Ectodermal cell (in vitro differentiated cells): Measurements from ENCODE around the gene SP100.
"Not testable (repeated sequence)": the region's sequence is repeated elsewhere in the genome, so short reads cannot be mapped to it uniquely, and the experiment has no call there.

Experiments
- H3K27ac ChIP-seq: 2 replicates; pipeline ENCODE4 v1.7.0; 2013; ENCODE audit warnings: mild to moderate bottlenecking, low read depth, low read length; ENCODE audit not compliant: insufficient read depth, poor library complexity, severe bottlenecking
- H3K27me3 ChIP-seq: 2 replicates; pipeline ENCODE4 v1.7.0; 2013; ENCODE audit warnings: mild to moderate bottlenecking, low read length; ENCODE audit not compliant: insufficient read depth, control insufficient read depth, poor library complexity, severe bottlenecking
- H3K36me3 ChIP-seq: one replicate; pipeline ENCODE4 v1.7.0; 2013; ENCODE audit warnings: low read length; ENCODE audit not compliant: control insufficient read depth, insufficient read depth
- H3K4me1 ChIP-seq: one replicate; pipeline ENCODE4 v1.7.0; 2013; ENCODE audit warnings: low read length; ENCODE audit not compliant: control insufficient read depth, insufficient read depth
- H3K4me3 ChIP-seq: 2 replicates; pipeline ENCODE4 v1.7.0; 2013; ENCODE audit warnings: low read depth, low read length, control low read depth; ENCODE audit not compliant: insufficient read depth
- H3K9me3 ChIP-seq: 2 replicates; pipeline ENCODE4 v1.7.0; 2013; ENCODE audit warnings: mild to moderate bottlenecking, low read length, moderate library complexity; ENCODE audit not compliant: control insufficient read depth
- WGBS, 2 experiments: methylation state at CpG; one replicate each; pipeline ENCODE4 v1.1.7; 2013; ENCODE audit warnings: missing lambda C conversion rate in 2 of 2; 5-methylcytosine and 5-hydroxymethylcytosine counted together

Gene SP100

GRCh38 chr2:230418341-230419016 lies 2.5 kb downstream of the SP100 start:
- H3K4me1 ChIP-seq, result no peaks in the 10 kb centered on the region
- no peaks in the 10 kb centered on the region for H3K9me3 ChIP-seq
- no peak overlapping the region for H3K27ac ChIP-seq
- H3K4me3 ChIP-seq, result no peak overlapping the region
- no peaks in the 10 kb centered on the region for H3K27me3 ChIP-seq
- no peaks in the 10 kb centered on the region for H3K36me3 ChIP-seq
- WGBS, 2 experiments, result 83 to 93% methylated on average over 7 to 8 of the region's 9 CpGs

GRCh38 chr2:230419181-230419580 lies 3.2 kb downstream of the SP100 start:
- Histone ChIP-seq H3K36me3 (no peaks in the 10 kb centered on the region), H3K27ac (no peak overlapping the region), H3K4me3 (no peak overlapping the region), H3K4me1 (no peaks in the 10 kb centered on the region), H3K27me3 (no peaks in the 10 kb centered on the region), H3K9me3 (no peaks in the 10 kb centered on the region)
- WGBS, 2 experiments, result 93 to 97% methylated on average over 4 of the region's 4 CpGs

- no peaks in the 10 kb centered on the region for H3K4me1 ChIP-seq
- no peak overlapping the region for H3K27ac ChIP-seq
- H3K27me3 ChIP-seq, result no peaks in the 10 kb centered on the region
- no peak overlapping the region for H3K4me3 ChIP-seq
- WGBS, 2 experiments, result 93 to 96% methylated on average over 3 to 4 of the region's 4 CpGs
- H3K9me3 ChIP-seq, result no peaks in the 10 kb centered on the region
- no peaks in the 10 kb centered on the region for H3K36me3 ChIP-seq
These were observed 6.1 kb downstream of the SP100 start for GRCh38 chr2:230422149-230422548.

- no peak overlapping the region for H3K27ac ChIP-seq
- WGBS, 2 experiments, result 92% methylated on average over 3 of the region's 3 CpGs
- H3K27me3 ChIP-seq, result no peaks in the 10 kb centered on the region
- no peaks in the 10 kb centered on the region for H3K36me3 ChIP-seq
- no peaks in the 10 kb centered on the region for H3K4me1 ChIP-seq
- H3K4me3 ChIP-seq, result no peak overlapping the region
- H3K9me3 ChIP-seq, result no peaks in the 10 kb centered on the region
These were observed 8.0 kb downstream of the SP100 start for GRCh38 chr2:230423851-230424458.

GRCh38 chr2:230425377-230425776 lies 9.4 kb downstream of the SP100 start:
- no peak overlapping the region for H3K4me3 ChIP-seq
- no peaks in the 10 kb centered on the region for H3K36me3 ChIP-seq
- H3K27ac ChIP-seq, result no peak overlapping the region
- 67% methylated on average over 1 of the region's 1 CpG; no CpG with 5 or more reads in 1 of the 2 experiments for WGBS, 2 experiments
- no peaks in the 10 kb centered on the region for H3K9me3 ChIP-seq
- no peaks in the 10 kb centered on the region for H3K27me3 ChIP-seq
- H3K4me1 ChIP-seq, result no peaks in the 10 kb centered on the region

- Histone ChIP-seq H3K9me3 (peaks cover 2% of the 10 kb centered on the region), H3K27ac (no peak overlapping the region), H3K4me1 (no peaks in the 10 kb centered on the region), H3K4me3 (no peak overlapping the region), H3K36me3 (no peaks in the 10 kb centered on the region), H3K27me3 (no peaks in the 10 kb centered on the region)
These were observed 13.5 kb downstream of the SP100 start for GRCh38 chr2:230429513-230429912.

GRCh38 chr2:230430957-230431910 lies 15.2 kb downstream of the SP100 start:
- WGBS, 2 experiments, result 85 to 91% methylated on average over 1 of the region's 1 CpG
- Histone ChIP-seq H3K27ac (no peak overlapping the region), H3K9me3 (peaks cover 2% of the 10 kb centered on the region), H3K36me3 (no peaks in the 10 kb centered on the region), H3K4me1 (no peaks in the 10 kb centered on the region), H3K4me3 (no peak overlapping the region), H3K27me3 (no peaks in the 10 kb centered on the region)

- WGBS, 2 experiments, result 70 to 71% methylated on average over 4 of the region's 4 CpGs
- peaks cover 2% of the 10 kb centered on the region for H3K9me3 ChIP-seq
- no peaks in the 10 kb centered on the region for H3K36me3 ChIP-seq
- H3K27me3 ChIP-seq, result no peaks in the 10 kb centered on the region
- H3K4me1 ChIP-seq, result no peaks in the 10 kb centered on the region
- H3K27ac ChIP-seq, result no peak overlapping the region
- no peak overlapping the region for H3K4me3 ChIP-seq
These were observed 18.8 kb downstream of the SP100 start for GRCh38 chr2:230434677-230435324.

- no peaks in the 10 kb centered on the region for H3K27me3 ChIP-seq
- H3K4me1 ChIP-seq, result no peaks in the 10 kb centered on the region
- H3K27ac ChIP-seq, result no peak overlapping the region
- peaks cover 2% of the 10 kb centered on the region for H3K9me3 ChIP-seq
- H3K36me3 ChIP-seq, result no peaks in the 10 kb centered on the region
- 91 to 93% methylated on average over 2 of the region's 2 CpGs for WGBS, 2 experiments
- H3K4me3 ChIP-seq, result no peak overlapping the region
These were observed 19.4 kb downstream of the SP100 start for GRCh38 chr2:230435431-230435830.

- H3K36me3 ChIP-seq, H3K27ac ChIP-seq, H3K4me3 ChIP-seq, H3K4me1 ChIP-seq, H3K27me3 ChIP-seq, H3K9me3 ChIP-seq: not testable (repeated sequence)
These were observed 23.1 kb downstream of the SP100 start for GRCh38 chr2:230439121-230439520.
